ENCODE measurements around the gene AQP12A.
"Not testable (repeated sequence)": the region's sequence is repeated elsewhere in the genome, so short reads cannot be mapped to it uniquely, and the experiment has no call there.

AQP12A gene

GRCh38 chr2:240659883-240660282 lies 31.8 kb upstream of the AQP12A start:
- not testable (repeated sequence) for DNase-seq (ENCODE audit: low read depth in 2 of 2)

GRCh38 chr2:240662681-240663080 lies 29.0 kb upstream of the AQP12A start:
- DNase-seq (ENCODE audit: low read depth in 2 of 2): no peak

GRCh38 chr2:240663546-240664190 lies 28.0 kb upstream of the AQP12A start:
- no peak for DNase-seq (ENCODE audit: low read depth in 2 of 2)

- no peak for DNase-seq (ENCODE audit: low read depth in 2 of 2)
These were observed 27.0 kb upstream of the AQP12A start for GRCh38 chr2:240664622-240665021.

GRCh38 chr2:240670402-240670801 lies 21.3 kb upstream of the AQP12A start:
- no peak for DNase-seq (ENCODE audit: low read depth in 2 of 2)

GRCh38 chr2:240670950-240671349 lies 20.7 kb upstream of the AQP12A start:
- no peak for DNase-seq (ENCODE audit: low read depth in 2 of 2)

GRCh38 chr2:240672076-240672700 lies 19.5 kb upstream of the AQP12A start:
- DNase-seq (ENCODE audit: low read depth in 2 of 2): no peak

GRCh38 chr2:240672701-240673190 lies 18.9 kb upstream of the AQP12A start:
- no peak for DNase-seq (ENCODE audit: low read depth in 2 of 2)

- DNase-seq (ENCODE audit: low read depth in 2 of 2): not testable (repeated sequence)
These were observed 17.0 kb upstream of the AQP12A start for GRCh38 chr2:240674461-240675184.

GRCh38 chr2:240675345-240675744 lies 16.3 kb upstream of the AQP12A start:
- DNase-seq (ENCODE audit: low read depth in 2 of 2): not testable (repeated sequence)

GRCh38 chr2:240678043-240678442 lies 13.6 kb upstream of the AQP12A start:
- not testable (repeated sequence) for DNase-seq (ENCODE audit: low read depth in 2 of 2)

- DNase-seq (ENCODE audit: low read depth in 2 of 2): not testable (repeated sequence)
These were observed 12.8 kb upstream of the AQP12A start for GRCh38 chr2:240678909-240679308.

- not testable (repeated sequence) for DNase-seq (ENCODE audit: low read depth in 2 of 2)
These were observed 11.5 kb upstream of the AQP12A start for GRCh38 chr2:240680185-240680584.

GRCh38 chr2:240682431-240683224 lies 9.0 kb upstream of the AQP12A start, which contains the start of gene AQP12B:
Gene AQP12B (minus strand): TSS chr2:240682885. CDS start chr2:240682837, 48 bp downstream.
- DNase-seq (ENCODE audit: low read depth in 2 of 2): not testable (repeated sequence)

GRCh38 chr2:240683329-240683979 lies 8.2 kb upstream of the AQP12A start:
- not testable (repeated sequence) for DNase-seq (ENCODE audit: low read depth in 2 of 2)

- DNase-seq (ENCODE audit: low read depth in 2 of 2): not testable (repeated sequence)
These were observed 7.5 kb upstream of the AQP12A start for GRCh38 chr2:240683980-240684728.

- no peak for DNase-seq (ENCODE audit: low read depth in 2 of 2)
These were observed 5.8 kb upstream of the AQP12A start for GRCh38 chr2:240685771-240686371.

- DNase-seq (ENCODE audit: low read depth in 2 of 2): no peak
These were observed 5.2 kb upstream of the AQP12A start for GRCh38 chr2:240686460-240686859.

GRCh38 chr2:240687045-240687740 lies 4.5 kb upstream of the AQP12A start:
- no peak for DNase-seq (ENCODE audit: low read depth in 2 of 2)

Measured in fibroblast of skin of left biceps (primary cell).